Stimulated activated CD8-positive, alpha-beta memory T cell treated with anti-CD3 and anti-CD28 coated beads, Interleukin-12 subunit alpha, Interleukin-12 subunit beta, amount 100 ng/mL, for 4 hours (primary cell): Measurements from ENCODE around the gene STUB1.

Experiments used
- DNase-seq: peaks from one replicate; pipeline ENCODE4 v3.0.0-alpha.2; 2020; ENCODE audit warnings: low read depth

The STUB1 gene

DNA sequence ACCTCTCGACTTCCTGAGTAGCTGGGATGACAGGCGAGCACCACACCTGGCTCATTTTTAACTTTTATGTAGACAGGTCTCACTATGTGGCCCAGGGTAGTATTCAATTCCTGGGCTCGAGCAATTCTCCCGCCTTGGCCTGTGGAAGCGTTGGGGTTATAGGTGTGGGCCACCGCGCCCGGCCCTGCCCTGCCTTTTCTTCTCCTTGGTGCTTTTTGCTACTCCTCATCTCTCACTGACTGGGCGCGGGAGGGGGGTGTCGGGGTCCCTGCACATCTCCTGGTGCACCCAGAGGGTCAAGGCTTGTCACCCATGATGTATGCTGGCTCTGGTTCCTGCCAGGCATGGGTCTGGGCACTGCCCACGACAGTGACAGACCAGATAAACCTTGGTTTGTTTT lies 35.7 kb upstream of the STUB1 start:
- DNase-seq: no peak

DNA sequence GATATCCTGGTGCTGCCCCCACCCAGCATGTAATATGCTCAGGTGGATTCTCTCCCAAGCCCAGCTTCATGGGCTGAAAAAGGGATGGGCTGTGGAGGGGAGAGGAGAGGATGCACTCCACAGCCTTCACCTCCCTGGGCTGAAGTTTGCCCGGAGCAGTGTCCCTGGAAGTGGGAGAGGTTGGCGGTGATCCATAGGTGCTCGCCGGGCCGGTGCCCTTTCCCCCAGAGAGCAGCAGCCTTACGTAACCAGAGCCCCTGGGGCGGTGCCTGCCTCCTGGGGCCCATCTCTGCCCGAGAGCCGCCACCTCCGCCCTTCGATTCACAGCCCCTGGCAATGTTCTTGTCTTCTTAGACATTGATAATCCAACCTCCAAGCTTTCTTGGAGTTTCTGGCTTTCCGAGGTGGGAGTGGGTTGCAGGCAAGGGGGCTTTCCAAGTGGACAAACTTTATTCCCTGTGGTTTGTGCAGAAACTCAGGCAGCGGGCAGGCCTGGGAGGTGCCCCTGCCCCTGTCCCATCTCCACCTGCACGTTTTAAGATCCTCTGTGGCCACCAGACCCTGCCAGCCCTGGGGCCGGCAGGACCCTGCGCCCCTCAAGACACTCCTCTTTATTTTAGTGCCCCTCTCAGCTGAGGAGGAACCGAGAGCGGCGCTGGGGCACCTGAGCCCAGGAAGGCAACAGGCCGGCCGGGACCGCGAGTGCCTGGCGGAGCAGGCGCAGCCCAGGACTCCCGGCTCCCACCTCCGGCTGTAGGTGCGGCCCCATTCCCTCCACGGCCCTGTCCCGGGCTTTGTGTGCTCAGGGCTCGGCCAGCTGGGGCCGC lies 34.1 kb upstream of the STUB1 start:
- DNase-seq: no peak

DNA sequence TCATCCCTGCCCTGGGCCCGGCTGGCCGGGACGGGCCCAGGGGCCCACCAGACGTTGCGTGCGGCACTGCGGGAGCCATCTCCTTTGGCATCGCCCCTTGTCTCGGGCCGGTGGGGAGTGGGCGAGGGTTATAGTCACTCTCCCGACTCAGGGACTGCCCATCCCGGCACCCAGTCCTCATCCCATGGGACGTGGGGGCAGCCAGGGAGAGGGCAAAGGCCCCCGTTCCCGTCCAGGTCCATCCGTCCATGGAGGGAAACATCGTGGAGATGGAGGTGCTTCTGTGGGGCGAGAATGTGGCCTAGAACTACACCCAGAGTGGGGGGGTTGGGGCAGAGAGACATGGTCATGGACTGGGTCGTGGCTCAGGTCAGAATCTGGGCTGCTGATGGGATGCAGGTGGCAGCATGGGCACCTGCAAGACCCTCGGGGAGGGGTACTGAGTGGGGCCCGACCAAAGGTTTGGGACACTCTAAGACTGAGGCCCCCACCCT lies 33.5 kb upstream of the STUB1 start:
- DNase-seq: no peak

DNA sequence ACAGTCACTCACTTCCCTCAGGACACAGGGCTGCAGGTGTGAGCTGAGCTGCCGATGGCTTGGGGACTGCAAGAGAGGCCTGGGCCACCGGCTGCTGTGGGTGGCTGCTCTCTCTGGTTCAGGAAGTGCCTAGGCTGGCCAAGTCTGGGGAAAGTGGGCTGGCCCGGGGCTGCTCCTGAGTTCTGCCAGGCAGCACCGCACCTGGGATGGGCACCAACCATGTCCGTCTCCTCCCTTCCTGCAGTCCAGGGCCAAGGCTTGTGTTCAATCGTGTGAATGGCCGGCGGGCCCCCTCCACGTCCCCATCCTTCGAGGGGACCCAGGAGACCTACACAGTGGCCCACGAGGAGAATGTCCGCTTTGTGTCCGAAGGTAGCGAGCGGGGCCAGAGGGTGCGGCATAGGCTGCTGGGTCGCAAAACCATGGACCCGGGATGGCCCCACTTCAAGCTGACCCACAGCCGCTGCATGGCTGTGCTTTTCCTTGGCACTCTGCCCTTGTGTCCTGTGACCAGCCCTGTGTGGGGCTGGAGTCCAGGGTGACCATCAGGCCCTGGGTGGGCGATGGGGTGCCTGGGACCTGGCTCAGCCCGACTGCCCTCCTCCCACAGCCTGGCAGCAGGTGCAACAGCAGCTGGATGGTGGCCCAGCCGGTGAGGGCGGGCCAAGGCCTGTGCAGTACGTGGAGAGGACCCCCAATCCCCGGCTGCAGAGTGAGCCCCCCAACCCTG lies 32.9 kb upstream of the STUB1 start:
- DNase-seq: no peak

DNA sequence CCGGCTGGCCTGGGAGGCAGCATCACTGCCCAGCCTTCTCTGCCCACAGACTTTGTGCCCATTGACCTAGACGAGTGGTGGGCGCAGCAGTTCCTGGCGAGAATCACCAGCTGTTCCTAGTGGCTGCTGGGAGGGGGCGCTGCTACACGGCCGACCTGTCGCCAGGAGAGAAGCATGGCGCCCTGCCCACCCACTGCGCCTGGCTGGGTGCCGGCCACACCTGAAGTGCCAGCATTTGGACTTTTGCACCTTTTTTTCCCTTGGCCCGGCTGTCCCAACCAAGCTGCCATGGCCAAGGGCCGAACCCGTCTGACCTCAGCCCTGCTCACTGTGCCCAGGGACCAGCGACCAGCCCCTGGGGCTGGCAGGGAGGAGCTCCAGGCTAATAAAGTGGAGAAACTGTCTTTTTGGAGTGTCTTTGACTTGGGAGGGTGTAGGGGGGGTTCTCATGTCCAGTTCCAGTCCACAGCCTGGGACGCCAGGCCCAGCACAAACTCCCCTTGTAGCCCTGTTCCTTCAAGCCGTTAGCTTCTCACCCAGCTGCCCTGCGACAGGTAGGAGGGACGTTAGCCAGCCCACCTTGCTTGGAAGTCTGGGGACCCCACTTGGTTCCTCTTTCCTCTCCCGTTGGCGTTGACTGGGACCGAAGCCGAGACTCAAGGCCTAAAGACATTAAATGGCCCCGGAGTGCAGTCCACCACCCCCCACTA lies 32.0 kb upstream of the STUB1 start:
- DNase-seq: no peak

DNA sequence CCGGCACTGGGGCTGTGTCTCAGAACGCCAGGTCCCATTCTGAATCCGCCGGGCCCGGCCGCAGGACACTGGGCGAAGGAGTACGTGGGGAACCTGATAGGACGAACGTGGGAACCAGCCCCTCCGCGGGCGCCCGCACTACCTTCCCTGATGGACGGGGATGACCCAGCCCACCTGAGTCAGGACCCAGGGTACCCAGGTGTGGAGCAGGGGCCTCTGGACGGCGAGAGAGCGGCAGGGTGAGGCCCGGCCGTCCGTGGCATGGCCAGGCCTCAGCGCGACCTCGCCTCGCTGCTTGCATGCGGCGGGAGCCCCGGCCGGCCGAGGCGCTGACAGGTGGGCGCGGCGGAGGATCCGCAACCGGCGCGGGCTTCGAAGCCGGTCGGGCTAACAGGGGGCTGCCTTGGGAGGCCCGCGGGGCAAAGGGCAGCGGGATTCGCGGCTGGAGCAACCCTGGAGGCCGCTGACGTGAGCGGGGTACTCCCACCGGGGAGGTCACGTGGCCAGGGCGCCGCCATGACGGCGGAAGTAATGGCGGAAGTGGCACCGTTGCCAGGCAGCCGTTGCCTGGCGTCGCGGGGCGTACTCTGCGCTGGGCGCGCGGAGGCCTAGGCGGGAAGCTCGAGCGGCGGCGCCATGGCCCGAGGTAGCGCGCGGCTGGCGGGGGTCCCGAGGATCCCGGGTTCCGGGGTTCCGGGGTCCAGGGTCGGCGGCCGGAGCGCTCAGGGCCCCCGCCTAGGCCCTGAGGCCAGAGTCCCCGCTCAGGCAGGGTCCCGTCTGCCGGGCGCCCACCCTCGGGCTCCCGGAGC lies 31.2 kb upstream of the STUB1 start, which contains the start of gene WDR90:
Gene WDR90, plus strand, starts transcription at position 585 of the 809 bp plus-strand sequence. Its CDS starts 52 bp downstream, at position 637.
- DNase-seq: peak; percentile 90

DNA sequence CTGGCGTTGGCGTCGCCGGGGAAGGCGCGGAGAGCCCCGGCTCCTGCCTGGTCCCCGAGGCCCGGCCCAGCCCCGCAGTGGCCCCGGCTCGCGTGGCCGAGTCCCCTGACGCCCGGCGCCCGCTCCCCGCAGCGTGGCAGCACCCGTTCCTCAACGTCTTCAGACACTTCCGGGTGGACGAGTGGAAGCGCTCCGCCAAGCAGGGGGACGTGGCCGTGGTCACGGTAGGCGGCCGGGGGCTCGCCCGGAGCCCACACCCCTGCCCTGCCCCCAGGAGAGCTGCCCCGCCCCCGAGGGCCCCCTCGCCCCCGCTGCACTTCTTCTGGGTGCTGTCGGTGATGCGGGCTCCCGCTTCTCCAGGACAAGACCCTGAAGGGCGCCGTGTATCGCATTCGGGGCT lies 30.6 kb upstream of the STUB1 start:
- DNase-seq: no peak

DNA sequence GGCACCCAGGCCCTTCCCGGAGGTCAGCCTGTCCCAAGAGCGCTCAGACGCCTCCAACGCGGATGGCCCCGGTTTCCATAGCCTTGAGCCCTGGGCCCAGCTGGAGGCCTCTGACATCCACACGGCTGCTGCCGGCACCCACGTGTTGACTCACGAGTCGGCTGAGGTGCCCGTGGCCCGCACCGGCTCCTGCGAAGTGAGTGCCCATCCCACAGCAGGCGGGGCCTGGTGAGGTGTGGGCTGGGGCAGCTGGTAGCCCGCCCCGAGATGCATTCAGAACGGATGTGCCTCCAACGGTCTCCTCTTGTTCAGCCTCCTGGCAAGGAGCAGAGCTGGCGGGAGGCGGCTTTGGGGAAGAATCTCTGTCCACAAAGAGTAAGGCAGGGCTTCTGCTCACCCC lies 28.4 kb upstream of the STUB1 start:
- no peak for DNase-seq

DNA sequence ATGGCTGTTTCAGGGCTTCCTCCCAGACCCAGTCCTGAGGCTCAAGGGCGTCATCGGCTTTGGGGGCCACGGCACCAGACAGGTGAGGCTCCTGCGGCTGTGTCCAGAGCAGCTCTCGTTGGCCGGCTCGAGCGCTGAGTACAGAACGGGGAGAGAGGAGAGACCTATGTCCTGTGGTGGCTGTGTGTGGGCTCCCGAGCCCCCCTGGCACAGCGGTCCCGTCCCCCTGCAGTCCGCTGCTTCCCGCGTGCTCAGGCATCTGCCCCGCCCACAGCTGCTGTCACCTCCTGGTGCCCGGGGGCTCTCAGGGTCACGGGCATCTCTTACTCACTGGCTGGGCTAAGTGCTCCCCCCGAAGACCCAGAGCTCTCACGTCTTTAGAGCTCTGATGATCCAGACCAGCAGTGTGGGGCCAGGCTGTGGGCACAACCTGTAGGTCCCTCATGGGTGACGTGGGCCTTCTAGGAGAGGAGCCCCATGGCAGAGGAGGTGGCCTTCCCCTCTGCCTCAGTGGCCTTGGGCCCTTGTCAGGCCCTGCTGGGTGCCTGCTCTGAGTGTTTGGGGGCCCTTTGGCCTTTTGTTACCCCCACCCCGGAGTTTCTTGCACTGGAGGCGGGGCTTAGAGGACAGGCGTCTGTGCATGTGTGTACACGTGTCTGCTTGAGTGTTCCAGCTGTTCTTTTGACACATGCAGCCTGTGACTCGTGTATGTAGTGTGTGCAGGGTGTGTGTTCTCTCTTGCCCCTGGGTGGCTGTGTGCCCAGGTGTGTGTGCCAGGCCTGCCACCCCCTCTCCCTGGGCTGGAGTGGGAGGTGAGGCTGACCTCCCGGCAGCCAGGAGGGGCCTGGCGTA lies 27.5 kb upstream of the STUB1 start:
- DNase-seq: no peak

DNA sequence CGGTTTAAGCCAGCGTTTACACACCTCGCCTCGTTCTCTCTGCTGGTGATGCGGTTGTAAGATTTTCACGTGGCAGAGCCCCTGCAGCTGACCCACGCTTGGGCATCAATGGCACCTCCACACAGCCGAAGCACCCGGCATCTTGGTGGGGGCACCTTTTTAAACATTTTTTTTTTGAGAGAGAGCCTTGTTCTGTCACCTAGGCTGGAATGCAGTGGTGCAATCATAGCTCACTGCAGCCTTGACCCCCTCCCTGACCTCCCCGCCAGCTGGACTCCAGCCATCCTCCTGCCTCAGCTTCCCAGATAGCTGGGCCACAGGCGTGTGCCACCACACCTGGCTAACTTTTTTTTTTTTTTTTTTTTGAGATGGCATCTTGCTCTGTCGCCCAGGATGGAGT lies 26.2 kb upstream of the STUB1 start:
- no peak for DNase-seq

DNA sequence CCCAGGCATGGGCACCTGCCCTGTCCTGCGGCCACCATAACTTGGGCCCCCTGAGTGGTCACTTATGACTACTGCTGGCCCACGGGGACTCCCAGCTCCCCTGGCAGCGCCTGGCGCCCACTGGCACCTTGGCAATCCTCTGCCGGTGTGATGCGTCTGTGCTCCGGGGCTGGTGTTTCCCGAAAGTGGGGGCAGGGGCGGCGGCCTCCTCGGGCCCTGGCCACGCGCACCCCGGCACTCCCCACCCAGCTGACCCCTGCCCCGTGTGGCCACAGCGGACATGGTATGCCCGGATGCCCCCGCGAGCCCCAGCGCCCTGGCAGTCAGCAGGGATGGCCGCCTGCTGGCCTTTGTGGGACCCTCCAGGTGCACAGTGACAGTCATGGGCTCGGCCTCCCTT lies 22.7 kb upstream of the STUB1 start:
- no peak for DNase-seq

DNA sequence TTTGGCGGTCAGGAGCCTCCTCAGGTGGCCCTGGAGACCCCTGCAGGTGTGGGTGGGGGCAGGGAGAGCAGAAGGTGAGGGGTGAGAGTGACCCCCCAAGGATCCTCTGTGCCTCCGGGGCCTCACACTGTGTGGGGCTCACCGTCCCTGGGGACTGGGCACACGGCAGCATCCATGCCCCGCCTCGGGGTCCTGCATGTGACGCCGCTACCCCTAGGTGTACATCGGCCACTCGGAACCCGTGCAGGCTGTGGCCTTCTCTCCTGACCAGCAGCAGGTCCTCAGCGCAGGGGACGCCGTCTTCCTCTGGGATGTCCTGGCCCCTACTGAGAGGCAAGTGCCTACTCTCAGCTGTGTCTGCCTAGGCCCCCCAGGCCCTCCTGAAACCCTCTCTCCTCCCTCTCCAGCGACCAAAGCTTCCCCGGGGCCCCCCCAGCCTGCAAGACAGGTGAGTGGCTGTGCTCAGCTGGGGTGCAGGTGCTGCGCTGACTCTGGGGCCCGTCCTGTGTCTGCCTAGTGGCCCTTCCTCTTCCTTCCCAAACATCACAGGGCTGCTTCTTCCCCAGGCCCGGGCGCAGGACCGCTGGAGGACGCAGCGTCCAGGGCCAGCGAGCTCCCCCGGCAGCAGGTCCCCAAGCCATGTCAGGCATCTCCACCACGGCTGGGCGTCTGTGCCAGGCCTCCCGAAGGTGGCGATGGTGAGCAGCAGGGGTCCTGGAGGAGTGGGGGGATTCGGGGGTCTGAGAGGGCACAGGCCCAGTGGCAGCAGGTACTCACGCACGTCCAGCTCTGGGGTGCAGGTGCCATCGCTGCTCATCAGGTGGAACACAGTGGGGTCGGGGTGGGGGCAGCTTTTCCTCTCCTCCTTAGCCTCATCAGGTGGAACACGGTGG lies 21.3 kb upstream of the STUB1 start:
- DNase-seq: no peak

DNA sequence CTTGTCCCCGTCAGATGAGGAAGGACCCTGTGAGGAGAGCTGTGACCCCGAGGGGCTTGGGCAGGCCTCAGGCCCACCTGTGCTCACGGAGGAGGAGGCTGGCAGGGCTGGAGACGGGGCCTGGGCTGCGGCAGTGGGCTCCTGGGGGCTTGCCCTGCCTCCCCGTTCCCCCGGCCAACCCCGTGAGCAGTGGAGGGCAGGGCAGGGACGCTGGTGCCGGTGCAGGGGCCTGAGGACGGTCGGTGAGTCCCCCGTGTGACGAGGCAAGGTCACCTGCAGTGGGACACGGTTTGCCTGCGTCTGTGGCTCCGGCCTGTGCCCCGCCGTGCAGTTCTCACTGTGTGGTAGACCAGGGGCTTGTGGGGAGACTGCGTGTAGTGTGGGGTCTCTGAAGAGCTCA lies 20.6 kb upstream of the STUB1 start:
- no peak for DNase-seq

DNA sequence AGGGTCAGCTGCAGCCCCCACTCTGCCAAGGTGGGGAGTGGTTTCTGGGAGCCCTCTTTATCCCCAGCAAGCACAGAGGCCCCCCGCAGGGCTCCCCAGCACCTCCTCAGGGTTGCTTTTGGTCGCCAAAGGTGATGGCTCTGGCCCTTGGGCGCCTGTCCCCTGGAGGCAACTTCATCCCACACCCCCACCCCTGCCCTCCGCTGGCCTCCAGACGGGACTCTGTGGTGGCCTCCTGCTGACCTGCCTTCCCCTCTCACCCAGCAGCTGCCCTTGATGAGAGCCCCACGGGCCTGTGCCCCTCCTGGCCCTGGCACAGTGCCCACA lies 20.1 kb upstream of the STUB1 start:
- no peak for DNase-seq

DNA sequence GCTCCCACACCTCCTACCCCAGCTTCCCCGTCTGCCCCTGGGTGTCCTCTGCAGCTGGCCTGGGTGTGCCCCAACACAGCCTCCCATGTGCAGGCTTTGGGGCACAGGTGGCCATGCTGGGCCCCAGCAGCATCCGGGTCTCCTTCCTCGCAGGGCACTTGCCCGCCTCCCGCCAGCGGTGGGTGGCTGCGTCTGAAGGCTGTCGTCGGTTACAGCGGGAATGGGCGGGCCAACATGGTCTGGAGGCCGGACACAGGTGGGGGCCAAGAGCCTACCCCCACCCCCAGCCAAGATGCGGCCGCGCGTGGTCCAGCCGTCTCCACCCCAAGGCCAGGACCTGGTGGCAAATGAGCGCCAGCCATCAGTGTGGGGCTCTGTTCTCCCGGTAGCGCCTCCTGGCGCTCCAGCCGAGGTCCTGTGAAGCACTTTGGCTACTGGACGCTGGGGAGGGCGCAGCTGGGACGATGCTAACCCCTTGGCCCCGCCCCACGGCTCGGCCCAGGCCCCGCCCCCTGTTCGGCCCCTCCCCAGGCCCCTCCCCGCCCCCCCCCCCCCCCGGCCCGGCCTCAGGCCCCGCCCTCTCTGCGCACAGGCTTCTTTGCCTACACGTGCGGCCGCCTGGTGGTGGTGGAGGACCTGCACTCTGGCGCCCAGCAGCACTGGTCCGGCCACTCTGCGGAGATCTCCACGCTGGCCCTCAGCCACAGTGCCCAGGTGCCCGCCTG lies 19.6 kb upstream of the STUB1 start:
- no peak for DNase-seq

DNA sequence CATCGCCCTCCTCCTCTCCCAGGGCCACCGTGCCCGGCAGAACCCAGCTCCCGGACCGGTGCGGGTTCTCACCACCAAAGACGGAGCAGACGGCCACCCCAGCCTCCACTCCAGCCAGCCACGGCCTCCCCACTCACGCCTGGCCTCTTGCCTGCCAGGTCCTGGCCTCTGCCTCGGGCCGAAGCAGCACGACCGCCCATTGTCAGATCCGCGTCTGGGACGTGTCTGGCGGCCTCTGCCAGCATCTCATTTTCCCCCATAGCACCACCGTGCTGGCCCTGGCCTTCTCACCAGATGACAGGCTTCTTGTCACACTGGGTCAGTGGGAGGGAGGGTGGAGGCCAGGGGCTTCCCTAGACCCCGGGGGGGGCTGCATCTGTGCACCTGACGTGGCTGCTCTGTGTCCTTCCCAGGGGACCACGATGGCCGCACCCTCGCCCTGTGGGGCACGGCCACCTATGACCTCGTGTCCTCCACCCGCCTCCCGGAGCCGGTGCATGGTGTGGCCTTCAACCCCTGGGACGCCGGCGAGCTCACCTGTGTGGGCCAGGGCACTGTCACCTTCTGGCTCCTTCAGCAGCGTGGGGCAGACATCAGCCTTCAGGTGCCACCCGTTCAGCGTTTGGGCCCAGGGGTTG lies 18.9 kb upstream of the STUB1 start:
- DNase-seq: no peak

DNA sequence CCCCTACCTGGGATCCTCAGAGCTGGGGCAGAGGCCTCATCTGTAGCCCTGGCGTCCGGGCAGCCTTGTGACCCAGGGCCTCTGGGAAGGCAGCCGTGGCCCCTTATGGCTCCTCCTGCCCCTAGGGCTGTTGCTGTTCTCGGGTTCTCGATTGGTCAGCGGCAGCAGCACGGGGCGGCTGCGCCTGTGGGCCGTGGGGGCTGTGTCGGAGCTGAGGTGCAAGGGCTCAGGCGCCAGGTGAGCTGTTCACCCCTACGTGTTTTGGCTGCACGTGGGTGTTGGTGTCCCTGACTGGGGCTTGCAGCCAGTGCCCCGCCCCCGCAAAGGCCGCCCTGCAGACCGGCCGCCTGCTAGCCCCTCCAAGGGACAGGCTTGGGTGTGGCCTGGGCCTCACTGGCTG lies 18.1 kb upstream of the STUB1 start:
- no peak for DNase-seq

DNA sequence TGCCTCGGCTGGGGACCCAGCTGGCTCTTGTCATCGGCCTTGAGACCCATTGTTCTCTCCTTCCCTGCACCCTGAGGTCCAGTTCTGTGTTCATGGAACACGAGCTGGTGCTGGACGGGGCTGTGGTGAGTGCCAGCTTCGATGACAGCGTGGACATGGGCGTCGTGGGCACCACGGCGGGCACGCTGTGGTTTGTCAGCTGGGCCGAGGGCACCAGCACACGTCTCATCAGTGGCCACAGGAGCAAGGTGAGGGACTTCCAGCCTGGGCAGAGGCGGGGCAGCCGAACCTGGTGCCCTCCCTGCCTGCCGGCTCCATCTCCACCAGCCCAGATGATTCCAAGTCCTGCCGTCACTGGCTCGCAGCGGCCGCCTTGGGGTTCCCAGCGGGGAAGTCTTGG lies 17.6 kb upstream of the STUB1 start:
- no peak for DNase-seq

DNA sequence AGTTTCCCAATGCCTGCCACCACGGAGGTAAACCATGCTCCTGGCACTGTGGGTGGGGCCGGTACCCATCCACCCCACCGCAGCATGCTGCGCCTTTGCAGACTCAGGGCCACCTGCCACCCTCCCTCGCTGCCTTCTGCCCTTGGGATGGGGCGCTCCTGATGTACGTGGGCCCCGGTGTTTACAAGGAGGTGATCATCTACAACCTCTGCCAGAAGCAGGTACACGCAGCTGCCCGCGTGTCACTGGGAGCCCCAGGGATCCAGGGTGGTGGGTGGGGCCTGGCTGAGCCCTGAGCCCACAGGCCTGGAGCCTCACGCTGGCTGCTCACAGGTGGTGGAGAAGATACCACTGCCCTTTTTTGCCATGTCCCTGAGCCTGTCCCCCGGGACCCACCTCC lies 13.6 kb upstream of the STUB1 start:
- no peak for DNase-seq
